SHP77 treated with DMSO at 0.1 percent for 48 hours (cell line): ENCODE results near the gene L3MBTL3.

Experiments used
- DNase-seq: peaks from one replicate; lab custom pipeline; 2025; lab: John Stamatoyannopoulos, UW

L3MBTL3 gene

DNA sequence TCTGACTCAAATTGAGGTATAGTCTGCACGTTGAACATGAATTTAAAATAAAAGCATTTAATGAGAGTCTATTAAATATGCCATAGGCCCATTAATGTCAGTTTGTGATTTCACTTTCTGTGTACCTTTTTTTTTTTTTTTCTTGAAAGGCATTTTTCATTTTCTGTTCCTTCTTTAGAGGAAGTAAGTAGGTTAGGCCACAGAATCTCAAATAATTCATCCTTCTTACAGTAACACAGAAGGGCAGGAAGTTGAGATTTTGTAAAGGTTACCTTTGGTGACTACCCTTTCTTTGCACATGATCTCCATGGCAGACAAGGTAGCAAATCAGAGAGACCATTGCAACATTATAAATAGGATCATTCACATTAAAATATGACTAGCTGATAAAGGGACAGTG is 9.6 kb downstream of the L3MBTL3 start:
- no peak for DNase-seq

DNA sequence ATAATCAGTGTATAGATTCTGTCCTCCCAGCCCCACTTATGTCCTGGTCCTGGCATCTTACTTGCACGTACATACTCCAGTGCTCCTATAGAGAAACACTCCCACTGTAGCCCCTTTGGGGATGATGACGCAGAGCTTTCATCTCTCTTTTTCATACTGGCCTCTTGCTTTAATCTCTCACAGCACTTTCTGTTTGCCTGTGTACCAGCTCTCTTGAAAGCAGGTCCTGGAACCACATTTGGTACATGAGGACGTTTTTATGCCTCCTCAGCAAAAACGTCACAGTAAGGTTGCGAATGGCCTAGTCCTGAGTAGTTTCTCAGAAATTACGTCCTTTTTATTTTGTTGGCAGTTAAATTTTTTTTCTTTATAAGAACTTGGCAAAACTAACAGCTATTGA is 10.8 kb downstream of the L3MBTL3 start:
- no peak for DNase-seq

- no peak for DNase-seq
Measured at GRCh38 chr6:130032758-130033340, 14.5 kb downstream of the L3MBTL3 start.

- DNase-seq = no peak
Measured at GRCh38 chr6:130033949-130034348, 15.6 kb downstream of the L3MBTL3 start.

DNA sequence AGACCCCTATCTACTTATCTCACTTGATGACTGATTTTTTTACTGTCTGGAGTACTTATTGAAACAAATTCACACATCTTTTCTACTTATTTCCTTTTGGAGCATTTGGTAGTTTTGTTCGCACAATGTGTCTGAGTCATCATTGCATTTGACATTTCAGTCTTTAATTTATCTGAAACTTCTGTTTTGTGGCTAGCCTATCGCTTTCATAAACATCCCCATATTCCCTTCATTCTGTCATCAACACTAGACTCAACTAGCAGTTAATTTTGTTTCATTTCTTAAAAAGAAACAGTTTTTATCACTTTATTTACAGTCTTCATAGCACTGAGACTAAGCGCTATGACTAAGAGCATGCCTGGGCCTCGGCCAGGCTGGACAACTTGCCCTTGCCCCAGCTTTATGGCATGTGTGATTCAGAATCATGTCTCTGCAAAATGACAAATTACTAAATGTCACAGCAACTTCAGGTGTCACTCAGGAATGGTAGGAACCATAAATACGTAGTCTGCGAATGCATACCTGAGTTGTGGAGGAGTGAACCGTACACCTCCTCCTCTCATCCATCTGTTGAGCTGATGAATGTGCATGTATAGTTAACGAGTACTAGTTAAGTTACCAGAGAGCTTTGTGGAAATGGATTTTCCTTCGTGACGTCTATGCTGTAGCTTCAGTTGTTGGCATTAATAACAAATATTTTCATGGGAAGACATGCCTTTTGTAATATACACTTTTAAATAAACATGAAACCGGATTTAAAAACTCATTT is 16.2 kb downstream of the L3MBTL3 start:
- DNase-seq = no peak

DNA sequence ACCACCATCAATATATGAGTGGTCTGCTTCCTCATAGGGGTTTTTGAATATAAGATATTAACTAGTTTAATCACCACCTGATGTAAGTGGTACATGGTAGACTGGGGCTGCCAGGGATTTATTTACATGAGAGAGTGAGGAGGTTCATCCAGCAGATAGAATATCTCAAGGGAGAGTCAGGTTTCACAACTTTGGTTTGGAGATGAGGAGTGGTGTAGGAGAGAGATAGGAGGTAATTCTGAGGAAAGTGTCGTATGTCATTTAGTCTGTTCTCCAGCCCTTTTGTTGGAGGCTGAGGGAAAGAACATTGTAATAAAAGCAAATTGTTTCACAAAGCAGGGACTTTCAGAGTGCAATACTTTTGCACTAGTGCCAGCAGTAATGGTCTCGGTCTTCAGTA is 16.8 kb downstream of the L3MBTL3 start:
- DNase-seq = no peak

GRCh38 chr6:130037207-130037811 is 18.9 kb downstream of the L3MBTL3 start:
- DNase-seq = no peak

- no peak for DNase-seq
Measured at GRCh38 chr6:130041594-130041993, 23.2 kb downstream of the L3MBTL3 start.

GRCh38 chr6:130043344-130043743 is 25.0 kb downstream of the L3MBTL3 start:
- no peak for DNase-seq

DNA sequence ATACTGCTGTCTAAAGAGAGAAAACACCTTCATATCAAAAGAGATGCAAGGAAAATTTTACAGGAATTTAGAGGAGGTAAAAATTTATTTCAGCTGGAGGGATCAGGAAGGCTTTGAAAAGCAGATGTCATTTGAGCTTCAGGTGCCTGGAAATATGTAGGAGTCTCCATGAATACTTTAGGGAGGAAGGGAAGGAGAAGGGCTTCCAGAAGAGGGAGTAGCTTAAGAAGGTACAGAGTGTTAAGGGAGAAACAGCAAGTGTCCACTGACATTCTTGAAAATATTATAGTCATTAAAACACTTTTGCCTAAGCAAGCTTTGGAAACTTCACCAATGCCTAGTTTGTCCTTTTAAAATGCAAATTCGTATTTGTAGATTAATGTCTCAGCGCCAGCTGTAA is 27.2 kb downstream of the L3MBTL3 start:
- DNase-seq = no peak

DNA sequence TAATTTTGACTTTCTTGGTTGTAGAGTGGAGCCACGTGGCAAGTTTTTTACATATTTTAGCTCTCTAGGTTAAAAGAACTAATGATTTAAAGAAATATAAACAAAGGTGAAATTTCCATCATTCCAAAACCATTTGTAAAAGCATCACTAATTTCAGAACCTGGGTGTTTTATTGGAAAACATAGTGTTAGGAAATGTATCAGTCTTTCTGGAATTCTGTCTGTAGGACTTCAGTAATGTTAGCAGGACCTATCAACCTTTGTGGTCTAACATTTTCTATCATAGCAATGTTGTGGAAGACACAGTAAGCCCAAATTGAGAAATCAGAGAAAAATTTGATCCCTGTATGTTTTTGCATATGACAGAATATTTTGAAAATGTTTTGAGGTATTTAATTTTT is 28.3 kb downstream of the L3MBTL3 start:
- DNase-seq = no peak

DNA sequence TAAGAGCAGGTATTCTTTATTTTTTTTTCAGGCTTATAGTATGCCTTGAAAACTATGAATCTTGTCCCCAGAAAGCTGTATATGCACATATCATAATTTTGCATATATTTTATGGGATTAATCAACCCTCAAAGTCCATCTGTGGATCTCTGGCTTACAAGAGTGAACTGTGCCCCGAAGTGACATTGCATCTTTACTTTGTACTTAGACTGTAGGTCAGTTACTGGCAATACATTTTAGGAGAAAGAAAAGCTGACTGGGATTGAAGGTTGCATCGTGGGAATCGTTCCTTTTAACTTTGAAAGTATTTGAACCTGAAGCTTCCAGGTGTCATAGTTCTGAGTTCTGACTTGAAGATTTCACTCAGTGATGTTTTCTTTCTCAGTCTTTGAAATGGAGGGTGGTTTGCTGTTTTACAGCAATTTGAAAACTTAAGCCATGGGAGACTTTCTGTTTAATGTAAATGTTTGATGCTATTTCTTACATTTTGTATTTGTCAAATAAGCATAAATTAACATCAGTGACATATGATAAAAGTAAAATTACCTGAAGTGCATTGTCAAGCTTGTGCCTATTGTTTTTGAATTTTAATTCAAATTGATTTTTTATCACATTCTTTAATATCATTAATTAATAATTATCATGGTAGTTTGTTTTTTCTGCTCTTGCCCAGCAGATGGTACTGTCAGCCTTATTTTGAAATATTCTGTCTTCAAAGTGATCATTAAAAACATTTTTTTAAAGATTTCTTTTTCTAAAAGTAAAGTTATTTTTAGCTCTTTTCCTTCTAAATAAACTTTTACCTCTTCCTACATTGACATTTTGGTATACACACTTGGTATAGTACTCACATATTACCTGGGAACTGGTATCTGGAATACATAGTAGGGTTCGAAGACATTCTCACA is 29.0 kb downstream of the L3MBTL3 start:
- DNase-seq = no peak

DNA sequence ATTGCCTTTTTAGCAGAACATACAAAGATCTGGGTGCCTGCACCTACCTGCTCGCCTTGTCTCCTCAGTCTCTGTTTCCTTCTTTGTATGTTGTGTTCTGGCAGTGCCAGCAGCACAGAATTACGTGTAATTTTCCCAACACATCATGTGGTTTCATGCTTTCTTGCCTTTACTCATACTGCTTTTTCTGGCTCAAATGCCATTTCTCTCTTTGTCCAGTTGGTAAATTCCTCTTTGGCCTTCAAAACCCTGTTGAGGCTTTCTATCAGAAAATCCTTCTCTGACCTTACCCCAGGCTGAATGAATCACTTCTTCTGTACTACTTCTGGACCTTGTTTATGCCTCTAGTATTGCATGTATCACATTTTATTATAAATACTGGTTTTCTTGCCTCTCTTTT is 31.8 kb downstream of the L3MBTL3 start:
- DNase-seq = no peak

GRCh38 chr6:130054725-130055124 is 36.3 kb downstream of the L3MBTL3 start:
- no peak for DNase-seq

- no peak for DNase-seq
Measured at GRCh38 chr6:130055271-130055670, 36.9 kb downstream of the L3MBTL3 start.

DNA sequence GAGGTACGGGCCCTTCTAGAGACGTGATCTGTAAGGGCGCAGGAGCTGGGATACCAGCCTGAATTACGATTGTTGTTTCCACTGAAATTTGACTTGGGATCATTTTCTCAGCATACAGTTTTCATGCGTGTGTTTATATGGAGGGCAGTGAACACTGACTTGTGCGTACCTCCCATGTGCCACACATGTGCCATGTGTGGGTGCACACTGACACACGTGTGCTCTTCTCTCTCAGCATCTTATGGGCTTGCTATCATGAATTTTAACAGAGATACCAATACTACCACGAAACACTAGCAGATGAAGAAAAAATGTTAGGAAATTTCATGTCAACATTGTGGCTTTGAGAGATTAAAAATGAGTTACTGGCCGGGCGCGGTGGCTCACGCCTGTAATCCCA is 39.1 kb downstream of the L3MBTL3 start:
- no peak for DNase-seq

DNA sequence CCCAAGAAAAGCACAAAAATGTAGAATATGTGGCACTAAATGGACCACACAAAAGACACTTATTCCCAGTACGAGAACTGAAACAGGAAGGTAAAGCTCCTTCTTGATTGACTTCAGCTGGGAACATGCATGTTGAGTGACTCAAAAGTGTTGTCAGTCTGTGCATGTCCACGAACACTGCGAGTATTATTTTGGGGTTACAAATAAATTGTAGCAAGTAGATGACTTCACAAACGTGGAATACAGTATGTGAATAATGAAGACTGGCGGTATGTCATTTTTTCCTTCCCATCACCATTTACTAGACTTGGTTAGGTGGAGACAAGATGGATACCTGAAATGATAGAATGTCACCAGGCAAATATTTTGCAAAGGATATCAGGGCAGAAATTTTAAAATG is 45.4 kb downstream of the L3MBTL3 start:
- no peak for DNase-seq

DNA sequence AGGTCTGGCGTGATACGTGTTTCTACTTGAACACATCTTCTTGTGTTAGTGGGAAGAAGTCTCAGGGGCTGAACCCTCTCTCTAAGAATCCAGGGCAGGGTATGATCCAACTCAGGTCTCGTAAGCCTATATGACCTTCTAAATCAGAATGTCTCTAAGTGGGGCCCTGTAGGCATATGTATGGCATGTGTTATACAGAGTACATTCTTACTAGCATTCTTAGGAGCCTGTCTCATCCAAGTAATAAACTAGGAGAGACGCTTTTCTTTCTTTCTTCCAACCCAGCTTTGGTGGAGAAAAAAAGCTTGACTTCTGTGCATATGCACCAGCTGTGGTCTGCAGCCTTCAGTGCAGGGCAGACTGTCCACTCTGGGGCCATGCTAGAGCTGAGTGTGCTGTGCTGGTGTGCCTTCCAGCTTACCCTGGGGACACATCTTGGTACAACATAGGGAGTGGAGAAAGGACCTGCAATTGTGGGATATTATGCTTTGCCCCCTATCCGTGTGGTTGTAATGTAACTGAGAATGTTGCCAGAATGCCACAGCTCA is 47.3 kb downstream of the L3MBTL3 start:
- DNase-seq = no peak

DNA sequence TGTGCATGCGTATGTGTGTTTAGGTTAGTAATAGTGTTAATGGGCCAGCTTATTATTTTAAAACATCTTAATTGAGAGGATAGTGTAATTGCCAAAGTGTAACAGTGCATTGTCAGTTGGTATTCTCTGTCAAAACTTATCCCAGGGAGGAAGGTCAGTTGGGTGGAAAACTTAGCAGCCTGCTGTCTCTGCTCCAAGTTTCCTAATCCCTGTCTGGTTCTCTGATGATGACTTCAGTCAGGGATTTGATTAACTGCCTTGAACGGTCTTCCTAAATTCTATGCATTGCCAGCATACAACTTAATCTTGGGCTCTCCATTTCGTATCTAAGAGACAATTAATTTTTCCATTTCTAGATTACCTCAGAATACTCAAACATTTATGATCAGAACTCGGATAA is 51.1 kb downstream of the L3MBTL3 start:
- no peak for DNase-seq

DNA sequence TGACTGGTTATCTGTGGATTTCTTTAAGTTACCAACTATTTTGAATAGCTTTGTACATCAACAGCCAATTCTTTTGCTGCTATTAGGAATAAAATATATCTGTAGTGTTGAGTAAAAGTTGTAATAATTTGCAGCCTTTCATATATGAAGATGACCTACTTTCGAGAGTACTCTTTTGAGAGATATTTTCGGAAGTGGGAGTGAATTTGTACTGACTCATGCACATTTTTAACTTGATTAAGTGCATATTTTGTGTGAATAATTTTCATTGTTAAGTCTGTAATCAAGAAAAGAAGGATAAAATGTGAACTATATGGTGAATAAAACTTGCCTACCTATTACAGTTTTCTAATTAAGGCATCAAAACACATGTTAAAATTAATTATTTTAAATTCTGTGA is 51.9 kb downstream of the L3MBTL3 start:
- DNase-seq = no peak

- DNase-seq = no peak
Measured at GRCh38 chr6:130070792-130071191, 52.4 kb downstream of the L3MBTL3 start.

DNA sequence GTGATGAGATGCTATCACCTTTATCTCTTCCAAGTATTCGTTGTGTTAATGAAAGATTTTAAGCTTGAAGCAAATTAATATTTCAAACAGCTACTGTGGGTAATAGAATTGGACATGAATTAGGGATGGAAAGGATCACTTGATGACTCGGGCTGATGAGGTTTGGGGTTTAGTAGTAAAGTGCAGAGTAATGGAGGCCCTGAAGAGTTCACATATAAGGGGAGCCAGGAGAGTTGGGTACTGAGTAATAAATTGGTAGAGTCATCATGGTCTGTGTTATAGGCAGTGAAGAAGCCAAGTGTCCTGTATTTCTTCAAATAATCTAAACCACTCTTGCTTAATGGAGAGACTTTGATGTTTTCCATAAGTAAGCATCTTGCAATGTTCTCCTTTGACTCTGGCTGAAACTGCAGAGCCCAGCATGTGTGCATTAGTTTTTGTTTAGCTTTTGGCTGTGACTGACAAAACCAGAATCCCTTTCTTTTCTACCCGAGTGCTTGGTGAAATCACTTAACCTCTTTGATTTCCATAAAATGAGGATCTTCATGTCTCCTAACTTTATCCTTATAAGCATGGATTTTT is 57.6 kb downstream of the L3MBTL3 start:
- DNase-seq = no peak
